ENCODE measurements around the gene AQP12B. TPM values are rescaled to one million over a fixed set of nuclear protein-coding genes. Genes with fewer than 3 reads are reported as not detected.
"Not testable (repeated sequence)": the region's sequence is repeated elsewhere in the genome, so short reads cannot be mapped to it uniquely, and the experiment has no call there.

AQP12B gene
- total RNA-seq, 1 donor, result not detected

DNA sequence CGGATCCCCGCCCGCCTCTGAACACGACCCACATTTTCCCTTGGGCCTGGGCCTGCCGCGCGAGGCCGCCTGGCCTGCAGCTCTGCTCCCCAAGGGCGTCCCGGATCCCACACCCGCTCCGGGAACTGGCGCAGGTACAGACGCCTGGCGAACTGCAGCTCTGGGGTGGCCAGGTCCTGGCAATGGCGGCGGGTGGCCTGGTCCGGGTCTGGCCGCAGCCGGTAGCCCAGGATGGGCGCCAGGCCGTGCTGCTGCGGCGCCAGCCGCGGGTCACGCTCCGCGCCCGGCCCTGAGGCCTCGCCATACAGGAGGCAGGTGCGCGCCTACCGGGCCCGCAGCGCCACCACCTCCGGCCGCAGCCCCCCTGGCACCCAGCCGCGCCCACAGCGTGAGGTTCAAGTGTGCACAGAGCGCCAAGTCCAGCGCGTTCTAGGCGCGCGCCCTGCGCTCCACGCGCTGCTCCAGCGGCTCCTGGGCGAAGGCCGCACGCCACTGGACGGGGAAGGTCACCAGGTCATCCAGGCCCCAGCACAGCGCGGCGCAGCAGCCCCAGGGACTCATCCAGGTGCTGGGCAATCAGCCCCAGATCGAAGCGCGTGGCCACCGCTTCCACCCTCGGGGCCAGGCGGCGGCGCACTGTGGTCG lies 18.5 kb upstream of the AQP12B start:
- no peak for DNase-seq (ENCODE audit: insufficient read length, low spot score, missing footprints)

DNA sequence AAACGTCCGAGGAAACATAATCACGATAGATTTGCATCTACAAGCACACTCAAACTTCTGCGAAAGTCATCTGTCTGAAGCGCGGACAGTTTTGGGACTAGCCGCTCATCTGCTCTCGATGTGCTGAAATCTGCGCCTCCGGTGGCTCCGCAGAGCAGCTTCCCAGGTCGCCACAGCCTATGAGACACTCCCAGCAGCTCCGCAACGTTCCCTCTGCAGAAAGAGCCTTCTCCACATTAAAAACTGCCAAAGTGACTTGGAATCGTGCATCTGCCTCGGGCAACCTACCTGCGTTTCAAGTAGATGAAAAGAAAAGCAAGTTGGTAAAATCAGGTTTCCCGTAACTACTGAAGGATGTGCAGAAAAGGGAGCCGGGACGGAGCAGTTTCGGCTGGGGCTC lies 17.9 kb upstream of the AQP12B start:
- not testable (repeated sequence) for H3K4me2 ChIP-seq (ENCODE audit: insufficient read depth, low read length); H3K27ac ChIP-seq (ENCODE audit: low read depth, low read length); H3K79me2 ChIP-seq (ENCODE audit: insufficient read depth, low read length); H3K4me1 ChIP-seq (ENCODE audit: insufficient read depth, low read length); H4K20me1 ChIP-seq (ENCODE audit: insufficient read depth, low read length); DNase-seq (ENCODE audit: insufficient read length, low spot score, missing footprints); H3K4me3 ChIP-seq (ENCODE audit: insufficient read depth, low read length); H2AFZ ChIP-seq (ENCODE audit: low read length); H3K9me3 ChIP-seq (ENCODE audit: low read depth, low read length); H3K36me3 ChIP-seq (ENCODE audit: insufficient read depth, low read length)
- H3K27me3 ChIP-seq (ENCODE audit: insufficient read depth, low read length), result peaks cover 14% of the 10 kb centered on the region

More for the DNA sequence above, 18.5 kb upstream of the AQP12B start:
- H3K4me1 ChIP-seq (ENCODE audit: insufficient read depth, low read length), result no peaks in the 10 kb centered on the region
- no peaks in the 10 kb centered on the region for H3K36me3 ChIP-seq (ENCODE audit: insufficient read depth, low read length)
- TF ChIP-seq, protein P1, sequence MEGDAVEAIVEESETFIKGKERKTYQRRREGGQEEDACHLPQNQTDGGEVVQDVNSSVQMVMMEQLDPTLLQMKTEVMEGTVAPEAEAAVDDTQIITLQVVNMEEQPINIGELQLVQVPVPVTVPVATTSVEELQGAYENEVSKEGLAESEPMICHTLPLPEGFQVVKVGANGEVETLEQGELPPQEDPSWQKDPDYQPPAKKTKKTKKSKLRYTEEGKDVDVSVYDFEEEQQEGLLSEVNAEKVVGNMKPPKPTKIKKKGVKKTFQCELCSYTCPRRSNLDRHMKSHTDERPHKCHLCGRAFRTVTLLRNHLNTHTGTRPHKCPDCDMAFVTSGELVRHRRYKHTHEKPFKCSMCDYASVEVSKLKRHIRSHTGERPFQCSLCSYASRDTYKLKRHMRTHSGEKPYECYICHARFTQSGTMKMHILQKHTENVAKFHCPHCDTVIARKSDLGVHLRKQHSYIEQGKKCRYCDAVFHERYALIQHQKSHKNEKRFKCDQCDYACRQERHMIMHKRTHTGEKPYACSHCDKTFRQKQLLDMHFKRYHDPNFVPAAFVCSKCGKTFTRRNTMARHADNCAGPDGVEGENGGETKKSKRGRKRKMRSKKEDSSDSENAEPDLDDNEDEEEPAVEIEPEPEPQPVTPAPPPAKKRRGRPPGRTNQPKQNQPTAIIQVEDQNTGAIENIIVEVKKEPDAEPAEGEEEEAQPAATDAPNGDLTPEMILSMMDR (IDR thresholded peaks at IDR 0.05; ENCODE audit: extremely low read depth, low read depth, low read length), result no peak
- no peaks in the 10 kb centered on the region for H4K20me1 ChIP-seq (ENCODE audit: insufficient read depth, low read length)
- H3K4me3 ChIP-seq (ENCODE audit: insufficient read depth, low read length), result no peak overlapping the region
- H3K9me3 ChIP-seq (ENCODE audit: low read depth, low read length), result no peaks in the 10 kb centered on the region
- H2AFZ ChIP-seq (ENCODE audit: low read length), result no peak overlapping the region
- peaks cover 15% of the 10 kb centered on the region for H3K27me3 ChIP-seq (ENCODE audit: insufficient read depth, low read length)
- H3K4me2 ChIP-seq (ENCODE audit: insufficient read depth, low read length), result no peak overlapping the region
- no peak overlapping the region for H3K27ac ChIP-seq (ENCODE audit: low read depth, low read length)
- no peaks in the 10 kb centered on the region for H3K79me2 ChIP-seq (ENCODE audit: insufficient read depth, low read length)

DNA sequence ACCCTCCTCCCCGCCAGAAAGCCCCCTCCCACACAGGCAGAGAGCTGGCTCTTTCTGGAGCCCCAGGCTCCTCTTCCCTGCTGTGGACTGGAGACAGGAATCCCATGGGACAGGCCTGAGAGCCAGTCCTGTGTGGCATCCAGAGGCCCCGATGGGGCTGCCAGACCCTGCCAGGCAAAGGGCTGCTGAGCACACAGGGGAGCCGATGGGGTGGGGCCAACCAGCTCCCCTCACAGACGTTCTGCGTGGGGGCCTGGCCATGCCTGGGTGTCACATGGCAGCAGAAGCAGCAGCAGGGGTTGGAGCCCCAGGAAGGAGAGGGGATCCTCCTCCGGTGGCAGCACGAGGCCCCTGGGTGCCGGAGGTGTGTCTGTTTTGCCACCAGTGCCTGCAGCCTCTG lies 17.1 kb upstream of the AQP12B start:
- not testable (repeated sequence) for H2AFZ ChIP-seq (ENCODE audit: low read length); H3K4me1 ChIP-seq (ENCODE audit: insufficient read depth, low read length); H3K27ac ChIP-seq (ENCODE audit: low read depth, low read length); H3K9me3 ChIP-seq (ENCODE audit: low read depth, low read length); H3K27me3 ChIP-seq (ENCODE audit: insufficient read depth, low read length); H4K20me1 ChIP-seq (ENCODE audit: insufficient read depth, low read length); H3K4me3 ChIP-seq (ENCODE audit: insufficient read depth, low read length); H3K4me2 ChIP-seq (ENCODE audit: insufficient read depth, low read length); DNase-seq (ENCODE audit: insufficient read length, low spot score, missing footprints); H3K36me3 ChIP-seq (ENCODE audit: insufficient read depth, low read length); H3K79me2 ChIP-seq (ENCODE audit: insufficient read depth, low read length)

DNA sequence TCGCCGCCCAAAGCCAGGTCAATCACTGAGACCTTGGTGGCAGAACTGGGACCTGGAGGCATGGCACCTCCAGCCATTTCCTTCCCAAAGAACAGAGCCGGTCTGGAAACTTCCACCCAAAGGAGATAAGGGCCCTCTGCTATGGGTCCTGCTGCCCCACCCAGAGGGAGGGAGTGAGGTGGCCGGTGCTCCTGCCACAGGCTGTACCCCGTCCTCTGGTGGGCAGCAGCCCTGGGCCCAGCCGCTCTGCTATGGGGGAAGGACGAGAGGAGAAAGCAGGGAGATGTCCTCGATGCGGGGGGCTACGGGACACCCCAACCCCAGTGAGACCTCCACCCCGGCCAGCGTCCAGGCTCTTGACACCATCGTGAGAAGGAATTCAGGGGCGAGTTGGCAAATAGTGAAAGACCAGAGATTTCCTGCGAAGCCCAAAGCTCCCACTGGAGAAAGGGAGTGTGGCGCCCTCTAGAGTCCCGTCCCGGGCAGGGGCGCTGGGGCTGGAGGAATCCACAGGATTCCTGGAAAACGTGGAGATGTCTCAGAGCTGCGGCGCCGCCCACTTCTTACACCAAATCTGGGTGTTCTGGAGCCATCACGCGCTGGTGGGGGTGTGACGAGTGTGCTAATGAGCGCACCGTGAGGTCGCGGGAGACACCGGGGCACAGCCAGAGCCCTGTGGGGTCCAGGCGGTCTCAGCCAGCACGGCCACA lies 16.3 kb upstream of the AQP12B start:
- H3K79me2 ChIP-seq (ENCODE audit: insufficient read depth, low read length); H3K27me3 ChIP-seq (ENCODE audit: insufficient read depth, low read length); H3K36me3 ChIP-seq (ENCODE audit: insufficient read depth, low read length): not testable (repeated sequence)

DNA sequence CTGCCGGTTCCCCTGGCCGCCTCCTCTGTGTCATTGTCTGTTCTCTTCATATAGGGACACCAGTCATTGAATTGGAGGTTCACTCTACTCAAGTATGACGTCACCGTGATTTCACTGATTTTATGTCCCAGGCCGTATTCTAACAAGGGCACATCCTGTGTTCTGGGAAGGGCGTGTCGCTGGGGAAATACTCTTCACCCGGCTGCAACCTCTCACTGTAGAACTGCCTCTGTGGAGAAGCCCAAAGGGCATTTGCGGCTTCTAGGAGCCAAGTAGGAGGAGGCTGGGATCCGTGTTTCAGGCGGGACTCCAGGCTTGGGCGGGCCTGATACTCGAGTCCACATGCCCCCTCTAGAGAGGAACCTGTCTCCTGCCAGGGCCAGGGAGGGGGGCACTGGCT lies 13.8 kb upstream of the AQP12B start:
- H3K4me2 ChIP-seq (ENCODE audit: insufficient read depth, low read length); H3K36me3 ChIP-seq (ENCODE audit: insufficient read depth, low read length); H2AFZ ChIP-seq (ENCODE audit: low read length); DNase-seq (ENCODE audit: insufficient read length, low spot score, missing footprints); H3K4me3 ChIP-seq (ENCODE audit: insufficient read depth, low read length); H3K27me3 ChIP-seq (ENCODE audit: insufficient read depth, low read length); H3K9me3 ChIP-seq (ENCODE audit: low read depth, low read length); H3K79me2 ChIP-seq (ENCODE audit: insufficient read depth, low read length); H3K27ac ChIP-seq (ENCODE audit: low read depth, low read length); H4K20me1 ChIP-seq (ENCODE audit: insufficient read depth, low read length); H3K4me1 ChIP-seq (ENCODE audit: insufficient read depth, low read length): not testable (repeated sequence)

More for the DNA sequence above, 16.3 kb upstream of the AQP12B start:
- not testable (repeated sequence) for H3K4me2 ChIP-seq (ENCODE audit: insufficient read depth, low read length); DNase-seq (ENCODE audit: insufficient read length, low spot score, missing footprints); H3K9me3 ChIP-seq (ENCODE audit: low read depth, low read length); H3K4me1 ChIP-seq (ENCODE audit: insufficient read depth, low read length); H4K20me1 ChIP-seq (ENCODE audit: insufficient read depth, low read length); H3K4me3 ChIP-seq (ENCODE audit: insufficient read depth, low read length); H3K27ac ChIP-seq (ENCODE audit: low read depth, low read length); H2AFZ ChIP-seq (ENCODE audit: low read length)

DNA sequence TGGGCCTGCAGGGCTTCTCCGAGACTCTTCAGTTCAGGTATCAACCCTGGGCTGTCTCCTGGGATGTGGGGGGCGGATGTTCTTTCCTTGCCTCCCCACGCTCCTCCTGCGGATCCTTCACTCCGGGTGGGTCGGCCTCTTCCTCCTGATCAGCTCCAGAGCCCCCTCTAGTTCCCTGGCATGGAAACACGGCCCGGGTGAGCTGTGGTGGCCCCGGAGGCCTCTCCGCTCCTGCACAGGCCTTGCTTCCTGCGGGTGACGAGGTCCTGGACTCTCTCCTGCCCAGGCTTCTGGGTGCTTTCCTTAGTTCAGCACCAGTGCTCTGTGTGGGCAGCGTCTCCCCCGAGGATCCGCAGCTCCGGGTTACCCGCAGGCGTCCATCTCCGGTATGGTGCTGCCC lies 12.9 kb upstream of the AQP12B start:
- H2AFZ ChIP-seq (ENCODE audit: low read length); H3K4me3 ChIP-seq (ENCODE audit: insufficient read depth, low read length); DNase-seq (ENCODE audit: insufficient read length, low spot score, missing footprints); H3K36me3 ChIP-seq (ENCODE audit: insufficient read depth, low read length); H4K20me1 ChIP-seq (ENCODE audit: insufficient read depth, low read length); H3K9me3 ChIP-seq (ENCODE audit: low read depth, low read length); H3K4me2 ChIP-seq (ENCODE audit: insufficient read depth, low read length); H3K27me3 ChIP-seq (ENCODE audit: insufficient read depth, low read length); H3K79me2 ChIP-seq (ENCODE audit: insufficient read depth, low read length); H3K27ac ChIP-seq (ENCODE audit: low read depth, low read length); H3K4me1 ChIP-seq (ENCODE audit: insufficient read depth, low read length): not testable (repeated sequence)

DNA sequence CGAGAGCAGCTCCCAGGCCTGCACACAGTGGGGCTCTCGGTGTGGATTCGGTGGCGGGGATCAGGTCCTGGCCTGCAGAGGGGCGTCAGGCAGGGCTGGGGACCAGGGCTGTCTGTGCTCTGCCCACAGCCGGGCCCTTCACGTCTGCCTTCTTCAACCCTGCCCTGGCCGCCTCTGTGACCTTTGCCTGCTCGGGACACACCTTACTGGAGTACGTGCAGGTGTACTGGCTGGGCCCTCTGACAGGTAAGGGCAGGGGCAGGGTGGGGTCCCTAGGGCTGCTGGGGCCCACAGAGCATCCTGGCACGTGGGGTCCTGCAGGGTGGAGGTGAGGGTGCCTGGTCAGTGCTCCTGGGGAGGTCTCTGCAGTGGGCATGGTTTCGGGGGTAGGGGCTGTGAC lies 11.6 kb upstream of the AQP12B start:
- not testable (repeated sequence) for H3K36me3 ChIP-seq (ENCODE audit: insufficient read depth, low read length); H3K79me2 ChIP-seq (ENCODE audit: insufficient read depth, low read length); DNase-seq (ENCODE audit: insufficient read length, low spot score, missing footprints); H2AFZ ChIP-seq (ENCODE audit: low read length); H3K9me3 ChIP-seq (ENCODE audit: low read depth, low read length); H3K27me3 ChIP-seq (ENCODE audit: insufficient read depth, low read length); H3K4me1 ChIP-seq (ENCODE audit: insufficient read depth, low read length); H3K4me3 ChIP-seq (ENCODE audit: insufficient read depth, low read length); H3K27ac ChIP-seq (ENCODE audit: low read depth, low read length); H4K20me1 ChIP-seq (ENCODE audit: insufficient read depth, low read length); H3K4me2 ChIP-seq (ENCODE audit: insufficient read depth, low read length)

Data from osteoblast (primary cell).